Measurements from ENCODE around the gene ANKS1B. TPM values are rescaled to one million over a fixed set of nuclear protein-coding genes. Genes with fewer than 3 reads are reported as not detected.

Gene ANKS1B
- total RNA-seq, 5 donors from 2014 or later (not counting 1 experiment from before 2014, with no cell fraction given) = 0.18 to 0.47 (median 0.19) TPM; not detected in 2

GRCh38 chr12:99954724-99955123, 30.0 kb downstream of the ANKS1B start:
- Histone ChIP-seq H3K36me3 (ENCODE audit: control insufficient read depth in 2 of 2, extremely low read depth in 1 of 2, insufficient read depth in 1 of 2, low read length in 1 of 2) (no peaks in the 10 kb centered on the region), H3K27ac (ENCODE audit: low read length) (no peak overlapping the region), H3K4me1 (ENCODE audit: control insufficient read depth in 1 of 2, extremely low read depth in 1 of 2, insufficient read depth in 2 of 2, low read length in 2 of 2) (no peaks in the 10 kb centered on the region), H3K9me3 (no peaks in the 10 kb centered on the region), H3K4me3 (ENCODE audit: control insufficient read depth in 1 of 2, extremely low read depth in 1 of 2, low read length in 1 of 2) (no peak overlapping the region), H3K27me3 (replicated peaks in 1 of 2; ENCODE audit: control insufficient read depth in 2 of 2, extremely low read depth in 1 of 2, insufficient read depth in 2 of 2, low read length in 1 of 2) (no peaks in the 10 kb centered on the region)
- Mint-ChIP-seq H3K4me3 (no peak overlapping the region), H3K4me1 (no peaks in the 10 kb centered on the region), H3K9me3 (no peaks in the 10 kb centered on the region), H3K27ac (no peak overlapping the region), H3K27me3 (peaks cover 0 to 5% of the 10 kb centered on the region in 2 donors), H3K36me3 (no peaks in the 10 kb centered on the region)
- POLR2A ChIA-PET = no interaction called here
- CTCF ChIA-PET = interaction anchor here in 1 of 2 donors (0.8 kb wide), 1 partner anchor 28 kb away, joined by 3 read pairs; no protein-coding TSS in a partner anchor
- DNase-seq (no peak), ATAC-seq (replicated peaks in 1 of 4) (no peak)
- WGBS (ENCODE audit: insufficient coverage) = 36% methylated on average over 2 of the region's 2 CpGs

GRCh38 chr12:99948370-99948769, 36.4 kb downstream of the ANKS1B start:
- CTCF ChIA-PET = no interaction called here
- Mint-ChIP-seq H3K27ac (no peak overlapping the region), H3K9me3 (no peaks in the 10 kb centered on the region), H3K27me3 (peaks cover 0 to 5% of the 10 kb centered on the region in 2 donors), H3K4me1 (no peaks in the 10 kb centered on the region), H3K36me3 (no peaks in the 10 kb centered on the region), H3K4me3 (no peak overlapping the region)
- Histone ChIP-seq H3K9me3 (no peaks in the 10 kb centered on the region), H3K27ac (ENCODE audit: low read length) (no peak overlapping the region), H3K27me3 (replicated peaks in 1 of 2; ENCODE audit: control insufficient read depth in 2 of 2, extremely low read depth in 1 of 2, insufficient read depth in 2 of 2, low read length in 1 of 2) (no peaks in the 10 kb centered on the region), H3K4me1 (ENCODE audit: control insufficient read depth in 1 of 2, extremely low read depth in 1 of 2, insufficient read depth in 2 of 2, low read length in 2 of 2) (no peaks in the 10 kb centered on the region), H3K4me3 (ENCODE audit: control insufficient read depth in 1 of 2, extremely low read depth in 1 of 2, low read length in 1 of 2) (no peak overlapping the region), H3K36me3 (ENCODE audit: control insufficient read depth in 2 of 2, extremely low read depth in 1 of 2, insufficient read depth in 1 of 2, low read length in 1 of 2) (no peaks in the 10 kb centered on the region)
- POLR2A ChIA-PET = no interaction called here
- no CpG with 5 or more reads among the region's 3 CpGs for WGBS (ENCODE audit: insufficient coverage)
- no peak for ATAC-seq (replicated peaks in 1 of 4)
- no peak for DNase-seq

GRCh38 chr12:99946131-99946530, 38.6 kb downstream of the ANKS1B start:
- DNase-seq (no peak), ATAC-seq (replicated peaks in 1 of 4) (no peak)
- 80% methylated on average over 1 of the region's 1 CpG for WGBS (ENCODE audit: insufficient coverage)
- no peaks in the 10 kb centered on the region for H3K9me3 ChIP-seq
- Mint-ChIP-seq H3K27ac (no peak overlapping the region), H3K4me1 (no peaks in the 10 kb centered on the region), H3K36me3 (no peaks in the 10 kb centered on the region), H3K9me3 (no peaks in the 10 kb centered on the region), H3K4me3 (no peak overlapping the region), H3K27me3 (no peaks in the 10 kb centered on the region)
- H3K4me1 ChIP-seq (ENCODE audit: control insufficient read depth in 1 of 2, extremely low read depth in 1 of 2, insufficient read depth in 2 of 2, low read length in 2 of 2) = no peaks in the 10 kb centered on the region
- no peak overlapping the region for H3K4me3 ChIP-seq (ENCODE audit: control insufficient read depth in 1 of 2, extremely low read depth in 1 of 2, low read length in 1 of 2)
- ChIA-PET POLR2A (no interaction called here), CTCF (no interaction called here)
- no peak overlapping the region for H3K27ac ChIP-seq (ENCODE audit: low read length)
- H3K27me3 ChIP-seq (replicated peaks in 1 of 2; ENCODE audit: control insufficient read depth in 2 of 2, extremely low read depth in 1 of 2, insufficient read depth in 2 of 2, low read length in 1 of 2) = no peaks in the 10 kb centered on the region
- H3K36me3 ChIP-seq (ENCODE audit: control insufficient read depth in 2 of 2, extremely low read depth in 1 of 2, insufficient read depth in 1 of 2, low read length in 1 of 2) = no peaks in the 10 kb centered on the region

- WGBS (ENCODE audit: insufficient coverage) = 78% methylated on average over 2 of the region's 3 CpGs
- H3K27ac Mint-ChIP-seq = no peak overlapping the region
- H3K27ac ChIP-seq (ENCODE audit: low read length) = no peak overlapping the region
- H3K36me3 ChIP-seq (ENCODE audit: control insufficient read depth in 2 of 2, extremely low read depth in 1 of 2, insufficient read depth in 1 of 2, low read length in 1 of 2) = no peaks in the 10 kb centered on the region
- H3K9me3 Mint-ChIP-seq = no peaks in the 10 kb centered on the region
- H3K36me3 Mint-ChIP-seq = no peaks in the 10 kb centered on the region
- no peaks in the 10 kb centered on the region for H3K27me3 ChIP-seq (replicated peaks in 1 of 2; ENCODE audit: control insufficient read depth in 2 of 2, extremely low read depth in 1 of 2, insufficient read depth in 2 of 2, low read length in 1 of 2)
- no peak overlapping the region for H3K4me3 ChIP-seq (ENCODE audit: control insufficient read depth in 1 of 2, extremely low read depth in 1 of 2, low read length in 1 of 2)
- H3K4me1 Mint-ChIP-seq = no peaks in the 10 kb centered on the region
- POLR2A ChIA-PET = no interaction called here
- no peaks in the 10 kb centered on the region for H3K4me1 ChIP-seq (ENCODE audit: control insufficient read depth in 1 of 2, extremely low read depth in 1 of 2, insufficient read depth in 2 of 2, low read length in 2 of 2)
- H3K4me3 Mint-ChIP-seq = no peak overlapping the region
- CTCF ChIA-PET = no interaction called here
- DNase-seq (no peak), ATAC-seq (replicated peaks in 1 of 4) (no peak)
- H3K27me3 Mint-ChIP-seq = peaks cover 2 to 6% of the 10 kb centered on the region in 2 donors
- no peaks in the 10 kb centered on the region for H3K9me3 ChIP-seq
Observed at GRCh38 chr12:99935608-99936007, 49.1 kb downstream of the ANKS1B start.

- Mint-ChIP-seq H3K36me3 (no peaks in the 10 kb centered on the region), H3K27me3 (no peaks in the 10 kb centered on the region), H3K4me3 (no peak overlapping the region), H3K9me3 (peaks cover 0 to 6% (median 4%) of the 10 kb centered on the region in 3 donors), H3K27ac (no peak overlapping the region), H3K4me1 (no peaks in the 10 kb centered on the region)
- DNase-seq (no peak), ATAC-seq (replicated peaks in 1 of 4) (no peak)
- POLR2A ChIA-PET = no interaction called here
- H3K27me3 ChIP-seq (replicated peaks in 1 of 2; ENCODE audit: control insufficient read depth in 2 of 2, extremely low read depth in 1 of 2, insufficient read depth in 2 of 2, low read length in 1 of 2) = no peaks in the 10 kb centered on the region
- 100% methylated on average over 1 of the region's 2 CpGs for WGBS (ENCODE audit: insufficient coverage)
- H3K4me1 ChIP-seq (ENCODE audit: control insufficient read depth in 1 of 2, extremely low read depth in 1 of 2, insufficient read depth in 2 of 2, low read length in 2 of 2) = no peaks in the 10 kb centered on the region
- CTCF ChIA-PET = no interaction called here
- no peaks in the 10 kb centered on the region for H3K36me3 ChIP-seq (ENCODE audit: control insufficient read depth in 2 of 2, extremely low read depth in 1 of 2, insufficient read depth in 1 of 2, low read length in 1 of 2)
- H3K9me3 ChIP-seq = no peaks in the 10 kb centered on the region
- no peak overlapping the region for H3K4me3 ChIP-seq (ENCODE audit: control insufficient read depth in 1 of 2, extremely low read depth in 1 of 2, low read length in 1 of 2)
- H3K27ac ChIP-seq (ENCODE audit: low read length) = no peak overlapping the region
Observed at GRCh38 chr12:99926511-99927169, 58.1 kb downstream of the ANKS1B start.

GRCh38 chr12:99920353-99920960, 64.3 kb downstream of the ANKS1B start:
- CTCF ChIA-PET = no interaction called here
- Histone ChIP-seq H3K27ac (ENCODE audit: low read length) (no peak overlapping the region), H3K9me3 (no peaks in the 10 kb centered on the region), H3K36me3 (ENCODE audit: control insufficient read depth in 2 of 2, extremely low read depth in 1 of 2, insufficient read depth in 1 of 2, low read length in 1 of 2) (no peaks in the 10 kb centered on the region), H3K4me1 (ENCODE audit: control insufficient read depth in 1 of 2, extremely low read depth in 1 of 2, insufficient read depth in 2 of 2, low read length in 2 of 2) (no peaks in the 10 kb centered on the region), H3K4me3 (ENCODE audit: control insufficient read depth in 1 of 2, extremely low read depth in 1 of 2, low read length in 1 of 2) (no peak overlapping the region), H3K27me3 (replicated peaks in 1 of 2; ENCODE audit: control insufficient read depth in 2 of 2, extremely low read depth in 1 of 2, insufficient read depth in 2 of 2, low read length in 1 of 2) (no peaks in the 10 kb centered on the region)
- H3K36me3 Mint-ChIP-seq = no peaks in the 10 kb centered on the region
- POLR2A ChIA-PET = no interaction called here
- H3K9me3 Mint-ChIP-seq = peaks cover 0 to 10% (median 0%) of the 10 kb centered on the region in 3 donors
- H3K27me3 Mint-ChIP-seq = no peaks in the 10 kb centered on the region
- 60% methylated on average over 1 of the region's 5 CpGs for WGBS (ENCODE audit: insufficient coverage)
- no peak overlapping the region for H3K27ac Mint-ChIP-seq
- H3K4me3 Mint-ChIP-seq = no peak overlapping the region
- no peaks in the 10 kb centered on the region for H3K4me1 Mint-ChIP-seq
- ATAC-seq (replicated peaks in 1 of 4) = no peak
- no peak for DNase-seq
